Gastroesophageal sphincter (tissue), 3 donors: ENCODE measurements around the gene PRRX2.

Source experiments
- CTCF ChIP-seq, 4 experiments: fragments of 200-600 bp in 2 of 4; fragments of 450-650 bp in 2 of 4; sonication (generic) in 1 of 4; IDR thresholded peaks; one replicate each; pipeline ENCODE4 v1.5.1; 2017 to 2019; ENCODE audit warnings: antibody characterized with exemption in 4 of 4, mild to moderate bottlenecking in 2 of 4, moderate library complexity in 2 of 4
- EP300 ChIP-seq: sonication (generic); formaldehyde crosslinking; IDR thresholded peaks from one replicate; pipeline ENCODE4 v1.6.1; 2017; ENCODE audit warnings: antibody characterized with exemption, mild to moderate bottlenecking
- POLR2A ChIP-seq, 2 donors: fragments of 450-650 bp; IDR thresholded peaks; one replicate each; pipeline ENCODE4 v1.6.1; 2017; ENCODE audit warnings: antibody characterized with exemption in 2 of 2, mild to moderate bottlenecking in 2 of 2, moderate library complexity in 1 of 2
- POLR2AphosphoS5 ChIP-seq: sonication (generic); formaldehyde crosslinking; IDR thresholded peaks from one replicate; pipeline ENCODE4 v1.6.1; 2017; ENCODE audit warnings: antibody characterized with exemption

- TF ChIP-seq CTCF (IDR thresholded peaks at IDR 0.05) (no peak), POLR2A (IDR thresholded peaks at IDR 0.05) (no peak), EP300 (no peak), POLR2AphosphoS5 (no peak)
Measured at GRCh38 chr9:129627556-129628440, 37.6 kb upstream of the PRRX2 start.
